Glutamatergic neuron (in vitro differentiated cells): Measurements from ENCODE around the gene UPK3B. TPM values are rescaled to one million over a fixed set of nuclear protein-coding genes. Genes with fewer than 3 reads are reported as not detected.
A peak's percentile ranks its signal among the peaks of the same experiment; 100 is the strongest.
"Not testable (repeated sequence)": the region's sequence is repeated elsewhere in the genome, so short reads cannot be mapped to it uniquely, and the experiment has no call there.

Experiments used
- DNase-seq: peaks from one replicate; pipeline ENCODE4 v3.0.0; 2022
- H3K27ac Mint-ChIP-seq: one replicate; pipeline ENCODE4 v1.8.0; 2020; ENCODE audit warnings: mild to moderate bottlenecking, mixed read lengths, inconsistent platforms; ENCODE audit not compliant: unreplicated experiment
- H3K27me3 Mint-ChIP-seq: one replicate; pipeline ENCODE4 v1.8.0; 2020; ENCODE audit warnings: mild to moderate bottlenecking, moderate library complexity, mixed read lengths, inconsistent platforms; ENCODE audit not compliant: unreplicated experiment
- H3K36me3 Mint-ChIP-seq: one replicate; pipeline ENCODE4 v1.8.0; 2020; ENCODE audit warnings: mild to moderate bottlenecking, mixed read lengths, inconsistent platforms; ENCODE audit not compliant: unreplicated experiment
- H3K4me1 Mint-ChIP-seq: one replicate; pipeline ENCODE4 v1.8.0; 2020; ENCODE audit warnings: mild to moderate bottlenecking, low read depth, mixed read lengths, inconsistent platforms; ENCODE audit not compliant: unreplicated experiment
- H3K4me3 Mint-ChIP-seq: one replicate; pipeline ENCODE4 v1.8.0; 2020; ENCODE audit warnings: mild to moderate bottlenecking, mixed read lengths, inconsistent platforms; ENCODE audit not compliant: unreplicated experiment
- H3K9me3 Mint-ChIP-seq: one replicate; pipeline ENCODE4 v1.8.0; 2020; ENCODE audit warnings: mild to moderate bottlenecking, moderate library complexity, mixed read lengths, inconsistent platforms; ENCODE audit not compliant: unreplicated experiment
- total RNA-seq: library from RNA; stranded (reverse); fragmentation: NEBNext Ultra II Directional; extraction: Animal tissue kit (Norgen Biotek cat#: 25700); gene quantifications from one replicate; pipeline ENCODE4 v1.2.1, GENCODE V29; 2021; ENCODE audit not compliant: unreplicated experiment
- TF ChIP-seq, protein P1 (sequence below): fragments of 200-600 bp; sonication (generic); IDR thresholded peaks from one replicate; pipeline ENCODE4 v1.5.0; 2021; ENCODE audit not compliant: partially characterized antibody, unreplicated experiment

UPK3B gene
- total RNA-seq, 1 donor from 2014 or later, result 6.5 TPM

DNA sequence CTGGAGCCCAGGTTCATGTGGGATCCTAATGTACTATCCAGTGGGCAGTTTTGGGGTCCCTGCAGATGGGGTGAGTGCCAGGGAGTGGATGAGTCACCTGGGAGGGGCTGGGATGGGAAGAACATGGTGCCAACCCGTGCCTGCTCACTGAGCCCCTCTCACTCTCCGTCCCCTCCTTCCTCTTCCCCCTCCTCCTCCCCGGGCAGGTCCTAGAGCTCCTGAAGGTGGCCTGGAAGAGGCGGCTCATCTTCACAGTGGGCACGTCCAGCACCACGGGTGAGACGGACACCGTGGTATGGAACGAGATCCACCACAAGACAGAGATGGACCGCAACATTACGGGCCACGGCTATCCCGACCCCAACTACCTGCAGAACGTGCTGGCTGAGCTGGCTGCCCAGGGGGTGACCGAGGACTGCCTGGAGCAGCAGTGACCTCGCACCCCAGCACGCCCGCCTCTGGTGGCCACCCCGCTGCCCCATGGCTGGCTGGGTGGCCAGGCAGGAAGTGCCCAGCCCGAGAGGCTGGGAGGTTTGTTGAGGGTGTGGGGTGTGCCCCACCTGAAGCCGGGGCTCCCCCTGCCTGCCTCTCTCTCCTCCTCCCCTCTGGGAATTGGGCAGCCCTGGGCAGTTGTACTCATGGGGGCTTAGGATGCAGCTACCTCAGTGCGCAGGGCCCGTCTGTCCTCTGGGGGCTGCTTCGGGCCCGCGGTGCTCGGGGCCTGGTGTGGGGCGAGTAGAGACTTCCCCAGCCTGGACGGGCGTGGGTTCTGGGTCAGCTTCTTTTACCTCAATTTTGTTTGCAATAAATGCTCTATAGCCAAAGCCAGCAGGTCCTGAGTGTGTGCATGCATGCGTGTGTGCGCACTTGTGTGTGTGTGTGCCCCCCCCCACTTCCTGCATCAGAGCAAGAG is 4.9 kb upstream of the UPK3B start:
- DNase-seq, result no peak
- no peak overlapping the region for H3K27ac Mint-ChIP-seq
- no peaks in the 10 kb centered on the region for H3K36me3 Mint-ChIP-seq
- peaks cover 9% of the 10 kb centered on the region for H3K9me3 Mint-ChIP-seq
- peaks cover 12% of the 10 kb centered on the region for H3K4me1 Mint-ChIP-seq
- H3K27me3 Mint-ChIP-seq, result peaks cover 3% of the 10 kb centered on the region
- H3K4me3 Mint-ChIP-seq, result no peak overlapping the region
- TF ChIP-seq, protein P1, sequence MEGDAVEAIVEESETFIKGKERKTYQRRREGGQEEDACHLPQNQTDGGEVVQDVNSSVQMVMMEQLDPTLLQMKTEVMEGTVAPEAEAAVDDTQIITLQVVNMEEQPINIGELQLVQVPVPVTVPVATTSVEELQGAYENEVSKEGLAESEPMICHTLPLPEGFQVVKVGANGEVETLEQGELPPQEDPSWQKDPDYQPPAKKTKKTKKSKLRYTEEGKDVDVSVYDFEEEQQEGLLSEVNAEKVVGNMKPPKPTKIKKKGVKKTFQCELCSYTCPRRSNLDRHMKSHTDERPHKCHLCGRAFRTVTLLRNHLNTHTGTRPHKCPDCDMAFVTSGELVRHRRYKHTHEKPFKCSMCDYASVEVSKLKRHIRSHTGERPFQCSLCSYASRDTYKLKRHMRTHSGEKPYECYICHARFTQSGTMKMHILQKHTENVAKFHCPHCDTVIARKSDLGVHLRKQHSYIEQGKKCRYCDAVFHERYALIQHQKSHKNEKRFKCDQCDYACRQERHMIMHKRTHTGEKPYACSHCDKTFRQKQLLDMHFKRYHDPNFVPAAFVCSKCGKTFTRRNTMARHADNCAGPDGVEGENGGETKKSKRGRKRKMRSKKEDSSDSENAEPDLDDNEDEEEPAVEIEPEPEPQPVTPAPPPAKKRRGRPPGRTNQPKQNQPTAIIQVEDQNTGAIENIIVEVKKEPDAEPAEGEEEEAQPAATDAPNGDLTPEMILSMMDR, result no peak

DNA sequence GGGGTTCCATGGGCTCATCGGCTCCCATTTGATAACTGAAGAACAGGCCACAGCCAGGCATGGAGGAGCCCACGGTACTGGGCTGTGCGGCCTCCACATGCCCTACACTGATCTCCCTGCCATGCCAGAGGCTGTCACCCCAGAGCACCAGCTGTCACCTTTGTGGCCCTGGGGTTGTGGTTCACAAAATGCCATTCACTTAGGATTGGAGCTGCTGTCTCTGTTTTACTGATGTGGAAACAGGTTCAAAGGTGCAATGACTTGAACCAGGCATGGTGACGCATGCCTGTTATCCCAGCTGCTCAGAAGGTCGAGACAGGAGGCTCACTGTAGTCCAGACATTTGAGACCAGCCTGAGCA is 4.3 kb upstream of the UPK3B start:
- no peaks in the 10 kb centered on the region for H3K36me3 Mint-ChIP-seq
- H3K4me1 Mint-ChIP-seq, result peaks cover 10% of the 10 kb centered on the region
- peaks cover 9% of the 10 kb centered on the region for H3K9me3 Mint-ChIP-seq
- no peak overlapping the region for H3K27ac Mint-ChIP-seq
- TF ChIP-seq, protein P1, result no peak
- no peak for DNase-seq
- no peak overlapping the region for H3K4me3 Mint-ChIP-seq
- peaks cover 3% of the 10 kb centered on the region for H3K27me3 Mint-ChIP-seq

DNA sequence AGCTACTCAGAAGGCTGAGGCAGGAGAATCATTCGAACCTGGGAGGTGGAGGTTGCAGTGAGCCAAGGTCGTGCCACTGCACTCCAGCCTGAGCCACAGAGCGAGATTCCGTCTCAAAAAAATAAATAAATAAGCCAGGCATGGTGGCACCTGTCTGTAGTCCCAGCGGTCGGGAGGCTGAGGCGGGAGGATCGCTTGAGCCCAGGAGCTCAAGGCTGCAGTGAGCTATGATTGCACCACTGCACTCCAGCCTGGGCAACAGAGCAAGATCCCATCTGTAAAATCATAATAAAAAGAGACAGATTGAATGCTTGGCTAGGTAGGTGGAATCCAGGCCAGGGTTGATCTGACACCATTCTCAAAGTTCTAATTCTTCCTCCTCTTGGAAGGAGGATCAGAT is 3.7 kb upstream of the UPK3B start:
- H3K27me3 Mint-ChIP-seq, H3K4me1 Mint-ChIP-seq, H3K4me3 Mint-ChIP-seq, H3K27ac Mint-ChIP-seq, H3K9me3 Mint-ChIP-seq, H3K36me3 Mint-ChIP-seq, DNase-seq: not testable (repeated sequence)

DNA sequence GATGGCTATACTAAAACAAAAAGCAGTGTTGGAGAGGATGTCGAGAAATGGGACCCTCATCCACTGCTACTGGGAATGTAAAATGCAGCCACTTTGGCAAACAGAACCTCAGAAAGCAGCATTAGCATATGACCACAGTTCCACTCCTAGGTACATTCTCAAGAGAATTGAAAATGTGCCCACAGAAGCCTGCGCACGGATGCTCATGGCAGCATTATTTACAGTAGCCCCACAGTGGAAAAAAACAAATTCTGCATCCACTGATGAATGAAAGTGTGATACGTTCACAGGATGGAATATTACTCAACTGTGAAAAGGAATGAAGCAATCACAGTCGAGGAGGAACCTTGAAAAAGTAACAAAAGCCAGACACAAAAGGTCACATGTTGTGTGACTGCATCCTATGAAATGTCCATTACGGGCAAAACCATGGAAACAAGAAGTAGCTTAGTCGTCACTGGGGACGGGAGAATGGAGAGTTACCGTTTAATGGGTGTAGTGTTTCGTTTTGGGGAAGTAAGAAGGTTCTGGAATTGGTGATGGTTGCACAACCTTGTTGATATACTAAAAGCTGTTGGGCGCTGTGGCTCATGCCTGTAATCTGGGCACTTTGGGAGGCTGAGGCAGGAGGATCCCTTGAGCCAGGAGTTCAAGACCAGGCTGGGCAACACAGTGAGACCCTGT is 2.5 kb upstream of the UPK3B start:
- H3K36me3 Mint-ChIP-seq, result no peaks in the 10 kb centered on the region
- H3K9me3 Mint-ChIP-seq, result peaks cover 8% of the 10 kb centered on the region
- H3K27me3 Mint-ChIP-seq, result peaks cover 2% of the 10 kb centered on the region
- H3K4me1 Mint-ChIP-seq, result peaks cover 6% of the 10 kb centered on the region
- TF ChIP-seq, protein P1, result no peak
- H3K27ac Mint-ChIP-seq, result no peak overlapping the region
- H3K4me3 Mint-ChIP-seq, result no peak overlapping the region
- no peak for DNase-seq

DNA sequence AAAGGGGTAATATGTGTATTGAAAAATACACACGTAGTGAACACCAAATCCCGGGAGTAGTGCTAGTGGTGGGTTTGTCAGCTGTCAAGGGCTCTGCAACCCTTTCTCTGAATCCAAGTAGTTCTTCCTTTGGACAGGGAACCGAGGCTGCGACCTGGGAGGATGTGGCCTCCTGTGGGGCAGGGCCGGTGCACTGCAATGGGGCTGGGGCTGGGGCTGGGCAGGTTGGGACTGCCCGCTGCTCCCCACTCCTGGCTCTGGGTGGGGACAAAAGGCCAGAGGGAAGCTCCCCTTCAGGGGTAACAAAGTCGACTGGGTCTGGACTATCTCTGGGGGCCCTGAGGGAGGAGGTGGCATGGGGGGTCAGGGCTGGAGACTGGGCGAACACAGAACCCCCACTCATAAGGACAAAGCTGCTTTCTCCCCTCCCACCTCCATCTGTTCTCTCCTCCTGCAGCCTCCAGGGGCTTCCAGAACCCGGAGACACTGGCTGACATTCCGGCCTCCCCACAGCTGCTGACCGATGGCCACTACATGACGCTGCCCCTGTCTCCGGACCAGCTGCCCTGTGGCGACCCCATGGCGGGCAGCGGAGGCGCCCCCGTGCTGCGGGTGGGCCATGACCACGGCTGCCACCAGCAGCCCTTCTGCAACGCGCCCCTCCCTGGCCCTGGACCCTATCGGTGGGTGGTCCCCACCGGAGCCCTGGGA is 1.0 kb downstream of the UPK3B start:
- H3K36me3 Mint-ChIP-seq, H3K27me3 Mint-ChIP-seq, H3K4me1 Mint-ChIP-seq, H3K27ac Mint-ChIP-seq, H3K4me3 Mint-ChIP-seq: not testable (repeated sequence)
- peaks cover 10% of the 10 kb centered on the region for H3K9me3 Mint-ChIP-seq
- peak; percentile 48 for DNase-seq

DNA sequence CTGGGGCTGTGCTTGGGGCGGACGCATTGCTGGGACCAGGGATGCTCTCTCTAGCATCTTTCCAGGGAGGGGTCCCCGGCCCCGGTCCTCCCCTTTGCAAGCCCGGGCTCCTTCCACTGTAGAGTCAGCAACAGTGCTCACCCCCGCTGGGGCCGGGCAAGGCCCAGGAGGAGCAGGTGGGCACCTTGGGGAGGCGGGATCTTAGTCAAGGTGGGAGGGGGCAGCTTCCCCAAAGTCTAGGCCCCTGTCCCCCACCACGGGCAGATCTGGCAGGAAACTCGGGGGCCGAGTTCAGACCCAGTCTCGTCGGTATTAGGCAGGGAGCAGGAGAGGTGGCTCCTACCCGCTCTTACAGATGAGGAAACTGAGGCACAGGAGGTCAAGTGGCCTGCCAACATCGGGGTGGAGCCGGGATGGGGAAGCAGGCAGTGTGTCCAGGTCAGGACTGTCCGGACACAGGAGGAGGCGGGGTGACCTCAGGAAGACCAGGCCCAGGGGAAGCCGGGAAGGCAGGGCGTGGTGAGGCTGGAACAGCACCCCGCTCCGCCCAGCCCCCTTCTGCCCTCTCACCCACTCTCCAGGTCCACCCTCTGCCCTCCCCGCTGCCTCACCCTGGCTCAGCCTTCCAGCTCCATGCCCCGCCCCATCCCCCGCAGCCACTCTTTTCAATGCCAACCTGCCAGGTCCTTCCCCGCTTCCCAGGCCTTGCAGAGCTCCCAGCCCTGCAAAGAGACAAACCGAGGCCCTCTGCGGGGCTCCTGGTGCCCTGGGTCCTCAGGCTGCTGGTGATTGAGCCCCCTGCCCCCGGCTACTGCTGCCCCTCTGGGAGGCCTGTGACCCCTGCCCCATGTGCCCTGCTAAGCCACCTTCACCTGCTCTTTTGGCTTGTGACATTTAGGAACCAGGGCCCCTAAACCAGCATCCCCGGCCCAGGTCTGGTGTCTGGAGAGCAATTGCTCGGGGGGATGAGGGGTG is 1.8 kb downstream of the UPK3B start:
- H3K36me3 Mint-ChIP-seq, H3K27ac Mint-ChIP-seq, H3K4me3 Mint-ChIP-seq, H3K27me3 Mint-ChIP-seq, H3K4me1 Mint-ChIP-seq, H3K9me3 Mint-ChIP-seq, DNase-seq: not testable (repeated sequence)
